CD14-positive monocyte (primary cell): ENCODE measurements around the gene MKRN2OS. TPM values are rescaled to one million over a fixed set of nuclear protein-coding genes. Genes with fewer than 3 reads are reported as not detected.
A peak's percentile ranks its signal among the peaks of the same experiment; 100 is the strongest.

Source experiments
- DNase-seq, 3 donors: peaks; one replicate each; pipeline ENCODE4 v3.0.0-alpha.2; 2011 to 2022
- H2AFZ ChIP-seq: 2 replicates; pipeline ENCODE4 v1.6.0; 2012; ENCODE audit warnings: mild to moderate bottlenecking, low read depth, low read length, inconsistent platforms; ENCODE audit not compliant: insufficient read depth, poor library complexity, severe bottlenecking
- H3K27ac ChIP-seq, 2 donors: 1 replicate in 1 of 2; 2 replicates in 1 of 2; pipeline ENCODE4 v1.5.1; 2012 to 2013; ENCODE audit warnings: low read length in 2 of 2, control low read depth in 1 of 2, inconsistent platforms in 1 of 2, low read depth in 1 of 2, mild to moderate bottlenecking in 1 of 2
- H3K27me3 ChIP-seq, 2 donors: one replicate each; pipeline versions ENCODE4 v1.6.0 to v1.6.1; 2011 to 2013; ENCODE audit warnings: low read length in 2 of 2; ENCODE audit not compliant: control insufficient read depth in 2 of 2, insufficient read depth in 2 of 2
- H3K36me3 ChIP-seq, 2 donors: replicated peaks in 1 of 2; 1 replicate in 1 of 2; 2 replicates in 1 of 2; pipeline versions ENCODE4 v1.5.1 to v1.6.1; 2012 to 2013; ENCODE audit warnings: low read length in 2 of 2, control low read depth in 1 of 2, inconsistent platforms in 1 of 2, mild to moderate bottlenecking in 1 of 2; ENCODE audit not compliant: insufficient read depth in 2 of 2, control insufficient read depth in 1 of 2
- H3K4me1 ChIP-seq, 2 donors: 1 replicate in 1 of 2; 2 replicates in 1 of 2; pipeline versions ENCODE4 v1.5.1 to v1.6.1; 2012 to 2013; ENCODE audit warnings: low read length in 2 of 2, control low read depth in 1 of 2, inconsistent platforms in 1 of 2, mild to moderate bottlenecking in 1 of 2, moderate library complexity in 1 of 2; ENCODE audit not compliant: insufficient read depth in 2 of 2, control insufficient read depth in 1 of 2
- H3K4me2 ChIP-seq: replicated peaks from 2 replicates; pipeline ENCODE3; 2012; ENCODE audit warnings: low read length, moderate library complexity, mild to moderate bottlenecking; ENCODE audit not compliant: poor library complexity, severe bottlenecking; ENCODE audit errors: extremely low read depth
- H3K4me3 ChIP-seq, 3 experiments: fragments of 200-600 bp in 1 of 3; sonication (generic) in 1 of 3; replicated peaks in 1 of 3; 1 replicate in 2 of 3; 2 replicates in 1 of 3; pipeline ENCODE4 v1.5.1; 2011 to 2013; ENCODE audit warnings: low read length in 3 of 3, mild to moderate bottlenecking in 3 of 3, control low read depth in 2 of 3, low read depth in 2 of 3, inconsistent platforms in 1 of 3, moderate library complexity in 1 of 3
- H3K79me2 ChIP-seq: 2 replicates; pipeline ENCODE4 v1.6.0; 2012; ENCODE audit warnings: mild to moderate bottlenecking, control low read depth, inconsistent platforms, low read length, moderate library complexity; ENCODE audit not compliant: insufficient read depth
- H3K9ac ChIP-seq: 2 replicates; pipeline ENCODE4 v1.6.0; 2017; ENCODE audit warnings: low read length, mild to moderate bottlenecking; ENCODE audit not compliant: insufficient read depth, poor library complexity, severe bottlenecking
- H3K9me3 ChIP-seq, 2 donors: replicated peaks in 1 of 2; 1 replicate in 1 of 2; 2 replicates in 1 of 2; pipeline versions ENCODE4 v1.5.1 to v1.6.1; 2012 to 2013; ENCODE audit warnings: low read length in 2 of 2, control low read depth in 1 of 2; ENCODE audit not compliant: control insufficient read depth in 1 of 2, insufficient read depth in 1 of 2
- H4K20me1 ChIP-seq: 2 replicates; pipeline ENCODE4 v1.6.0; 2012; ENCODE audit warnings: mild to moderate bottlenecking, low read length, control low read depth, moderate library complexity; ENCODE audit not compliant: insufficient read depth
- H3K27ac Mint-ChIP-seq, 7 donors: one replicate each; pipeline ENCODE4 v1.8.0; 2020; ENCODE audit warnings: mild to moderate bottlenecking in 7 of 7, mixed read lengths in 7 of 7, moderate library complexity in 6 of 7, inconsistent platforms in 2 of 7
- H3K27me3 Mint-ChIP-seq, 3 donors: one replicate each; pipeline ENCODE4 v1.8.0; 2021 to 2022; ENCODE audit warnings: low read depth in 3 of 3, mild to moderate bottlenecking in 3 of 3, mixed read lengths in 3 of 3, moderate library complexity in 3 of 3, inconsistent platforms in 1 of 3
- H3K36me3 Mint-ChIP-seq, 2 donors: one replicate each; pipeline ENCODE4 v1.8.0; 2020; ENCODE audit warnings: mixed read lengths in 2 of 2, inconsistent platforms in 1 of 2, mild to moderate bottlenecking in 1 of 2
- H3K4me1 Mint-ChIP-seq: one replicate; pipeline ENCODE4 v1.8.0; 2020; ENCODE audit warnings: mild to moderate bottlenecking, mixed read lengths
- H3K4me3 Mint-ChIP-seq, 2 donors: one replicate each; pipeline ENCODE4 v1.8.0; 2020; ENCODE audit warnings: mild to moderate bottlenecking in 2 of 2, mixed read lengths in 2 of 2, moderate library complexity in 1 of 2
- H3K9me3 Mint-ChIP-seq, 7 donors: one replicate each; pipeline ENCODE4 v1.8.0; 2020 to 2022; ENCODE audit warnings: mixed read lengths in 7 of 7, mild to moderate bottlenecking in 6 of 7, moderate library complexity in 6 of 7, inconsistent platforms in 2 of 7
- WGBS: methylation state at CpG from one replicate; pipeline ENCODE4 v1.1.5; 2013; ENCODE audit warnings: missing lambda C conversion rate; ENCODE audit not compliant: insufficient coverage; 5-methylcytosine and 5-hydroxymethylcytosine counted together
- intact Hi-C, 2 donors: fragments of 100-400 bp; cut with micrococcal nuclease; formaldehyde crosslinking; loops; one replicate each; pipeline versions ENCODE4 v1.15.0 to v1.15.1; 2023
- polyA plus RNA-seq, 3 donors: library from polyadenylated mRNA; depleted of rRNA in 1 of 3; unstranded in 2 of 3; stranded (reverse) in 1 of 3; fragments of 300-500 nt in 2 of 3; fragments of >200 nt in 1 of 3; fragmentation: Illumina TruSeq in 2 of 3; gene quantifications; 1 replicate in 2 of 3; 2 replicates in 1 of 3; pipeline ENCODE4 v1.2.3, GENCODE V29; 2012 to 2021
- TF ChIP-seq, protein P1 (sequence below): fragments of 200-600 bp; IDR thresholded peaks from one replicate; pipeline ENCODE4 v1.8.0; 2022; ENCODE audit warnings: antibody characterized with exemption, mild to moderate bottlenecking

Gene MKRN2OS
- polyA plus RNA-seq, 3 donors = not detected

DNA sequence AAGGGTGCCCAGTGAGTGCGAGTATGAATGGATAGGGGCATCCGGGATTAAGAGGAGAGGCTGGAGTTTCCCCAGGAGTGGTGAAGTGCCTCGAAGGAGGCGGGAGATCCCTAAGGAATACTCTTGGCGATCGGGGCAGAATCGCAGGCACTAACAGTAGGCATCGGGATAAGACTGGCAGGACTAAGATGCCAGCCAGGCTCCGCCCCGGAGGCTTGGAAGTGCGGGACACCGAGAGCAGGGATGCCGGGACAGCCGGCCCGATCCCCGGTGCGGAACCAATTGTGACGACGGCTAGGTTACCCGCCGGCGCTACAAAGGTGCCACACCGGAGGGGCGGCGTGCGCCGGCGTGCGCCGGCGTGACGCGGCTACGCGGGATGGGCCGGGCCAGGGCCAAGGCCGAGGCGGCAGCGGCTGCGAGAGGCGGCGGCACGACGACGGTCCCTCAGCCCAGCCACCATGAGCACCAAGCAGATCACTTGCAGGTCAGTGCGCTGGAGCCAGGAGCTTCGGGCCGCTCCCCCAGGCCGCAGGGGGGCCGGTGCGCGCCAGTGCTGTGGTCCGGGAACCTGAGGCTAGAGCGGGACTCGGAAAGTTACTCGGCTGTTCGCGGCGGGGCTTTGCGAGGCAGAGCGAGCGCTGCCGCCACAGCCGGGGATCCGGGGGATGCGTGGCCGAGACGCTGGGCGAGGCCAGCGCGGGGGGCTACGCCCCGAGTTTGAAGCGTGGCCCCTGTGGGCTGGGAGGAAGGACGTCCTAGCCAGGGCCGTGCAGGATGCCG is 11.6 kb upstream of the MKRN2OS start, which contains the start of gene MKRN2:
Gene MKRN2 (plus strand): TSS at position 398 of the 783 bp plus-strand sequence. CDS start 64 bp downstream, at position 462.
- Mint-ChIP-seq H3K36me3 (no peaks in the 10 kb centered on the region), H3K4me1 (peaks cover 52% of the 10 kb centered on the region), H3K27me3 (peaks cover 19 to 39% (median 30%) of the 10 kb centered on the region in 3 donors), H3K9me3 (no peaks in the 10 kb centered on the region), H3K27ac (peak within 1 kb of the TSS; percentile 89 to 96 (median 93)), H3K4me3 (peak within 1 kb of the TSS; percentile 83 to 97)
- peak within 1 kb of the TSS; percentile 98 for H2AFZ ChIP-seq
- peaks cover 35 to 37% of the 10 kb centered on the region in 2 donors for H3K4me1 ChIP-seq
- peaks cover 31% of the 10 kb centered on the region for H4K20me1 ChIP-seq
- peak; percentile 82 to 83 (median 82) for DNase-seq
- TF ChIP-seq, protein P1, sequence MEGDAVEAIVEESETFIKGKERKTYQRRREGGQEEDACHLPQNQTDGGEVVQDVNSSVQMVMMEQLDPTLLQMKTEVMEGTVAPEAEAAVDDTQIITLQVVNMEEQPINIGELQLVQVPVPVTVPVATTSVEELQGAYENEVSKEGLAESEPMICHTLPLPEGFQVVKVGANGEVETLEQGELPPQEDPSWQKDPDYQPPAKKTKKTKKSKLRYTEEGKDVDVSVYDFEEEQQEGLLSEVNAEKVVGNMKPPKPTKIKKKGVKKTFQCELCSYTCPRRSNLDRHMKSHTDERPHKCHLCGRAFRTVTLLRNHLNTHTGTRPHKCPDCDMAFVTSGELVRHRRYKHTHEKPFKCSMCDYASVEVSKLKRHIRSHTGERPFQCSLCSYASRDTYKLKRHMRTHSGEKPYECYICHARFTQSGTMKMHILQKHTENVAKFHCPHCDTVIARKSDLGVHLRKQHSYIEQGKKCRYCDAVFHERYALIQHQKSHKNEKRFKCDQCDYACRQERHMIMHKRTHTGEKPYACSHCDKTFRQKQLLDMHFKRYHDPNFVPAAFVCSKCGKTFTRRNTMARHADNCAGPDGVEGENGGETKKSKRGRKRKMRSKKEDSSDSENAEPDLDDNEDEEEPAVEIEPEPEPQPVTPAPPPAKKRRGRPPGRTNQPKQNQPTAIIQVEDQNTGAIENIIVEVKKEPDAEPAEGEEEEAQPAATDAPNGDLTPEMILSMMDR = no peak
- peaks cover 2 to 7% of the 10 kb centered on the region in 2 donors for H3K27me3 ChIP-seq
- H3K4me3 ChIP-seq = peak within 1 kb of the TSS; percentile 48 to 89 (median 75)
- no peaks in the 10 kb centered on the region for H3K36me3 ChIP-seq
- peaks cover 48% of the 10 kb centered on the region for H3K79me2 ChIP-seq
- intact Hi-C loops = loop anchor here in 1 of 2 donors (5.0 kb wide), 2 partner anchors 105 to 285 kb away; partner anchors contain the start of genes RAF1 and RPL32
- no peaks in the 10 kb centered on the region for H3K9me3 ChIP-seq
- peak within 1 kb of the TSS; percentile 93 for H3K4me2 ChIP-seq
- peak within 1 kb of the TSS; percentile 91 for H3K9ac ChIP-seq
- H3K27ac ChIP-seq = peak within 1 kb of the TSS; percentile 90 to 96
- under 1% methylated on average over 77 of the region's 77 CpGs for WGBS

DNA sequence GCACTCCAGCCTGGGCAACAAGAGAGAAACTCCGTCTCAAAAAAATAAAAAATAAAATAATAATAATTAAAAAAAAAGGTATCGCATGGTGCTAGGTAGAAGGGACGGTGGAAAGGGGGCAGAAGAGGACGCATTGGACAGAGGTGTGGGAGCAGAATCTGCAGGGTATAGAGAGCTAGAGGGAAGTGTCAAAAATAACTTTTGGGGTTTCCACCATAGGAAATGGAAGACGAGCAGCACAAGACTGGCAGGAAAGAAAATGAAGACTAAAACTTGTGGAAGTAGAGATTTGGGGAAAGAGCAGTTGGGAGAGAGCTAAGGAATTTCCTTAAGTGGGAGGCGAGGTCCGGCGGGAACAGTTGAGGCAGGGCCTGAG is 11.0 kb upstream of the MKRN2OS start:
- peaks cover 49% of the 10 kb centered on the region for H3K4me1 Mint-ChIP-seq
- intact Hi-C loops = loop anchor here in 1 of 2 donors (5.0 kb wide), 2 partner anchors 106 to 286 kb away; partner anchors contain the start of genes RAF1 and RPL32
- Histone ChIP-seq H2AFZ (peak overlapping the region; percentile 98), H3K4me2 (peak overlapping the region; percentile 93), H3K27ac (peak overlapping the region; percentile 90 to 96), H3K79me2 (peaks cover 42% of the 10 kb centered on the region), H3K9ac (peak overlapping the region; percentile 91), H3K36me3 (no peaks in the 10 kb centered on the region), H3K4me3 (peak overlapping the region; percentile 48 to 89 (median 75)), H3K4me1 (peaks cover 35 to 37% of the 10 kb centered on the region in 2 donors), H4K20me1 (peaks cover 25% of the 10 kb centered on the region), H3K27me3 (peaks cover 2 to 7% of the 10 kb centered on the region in 2 donors), H3K9me3 (no peaks in the 10 kb centered on the region)
- TF ChIP-seq, protein P1 = no peak
- H3K27ac Mint-ChIP-seq = peak overlapping the region; percentile 86 to 96 (median 92)
- H3K36me3 Mint-ChIP-seq = no peaks in the 10 kb centered on the region
- H3K9me3 Mint-ChIP-seq = no peaks in the 10 kb centered on the region
- DNase-seq = peak in 1 of 3 donors; percentile 16
- H3K27me3 Mint-ChIP-seq = peaks cover 22 to 44% (median 33%) of the 10 kb centered on the region in 3 donors
- H3K4me3 Mint-ChIP-seq = peak overlapping the region; percentile 83 to 97
- WGBS = 0% methylated on average over 7 of the region's 8 CpGs
